AG08395 (cell line): ENCODE data around the gene OR51A2.
"Not testable (repeated sequence)": the region's sequence is repeated elsewhere in the genome, so short reads cannot be mapped to it uniquely, and the experiment has no call there.

ENCODE experiments used
- DNase-seq: peaks from one replicate; pipeline ENCODE4 v3.0.0; 2012; ENCODE audit warnings: mixed read lengths, low spot score

The OR51A2 gene

DNA sequence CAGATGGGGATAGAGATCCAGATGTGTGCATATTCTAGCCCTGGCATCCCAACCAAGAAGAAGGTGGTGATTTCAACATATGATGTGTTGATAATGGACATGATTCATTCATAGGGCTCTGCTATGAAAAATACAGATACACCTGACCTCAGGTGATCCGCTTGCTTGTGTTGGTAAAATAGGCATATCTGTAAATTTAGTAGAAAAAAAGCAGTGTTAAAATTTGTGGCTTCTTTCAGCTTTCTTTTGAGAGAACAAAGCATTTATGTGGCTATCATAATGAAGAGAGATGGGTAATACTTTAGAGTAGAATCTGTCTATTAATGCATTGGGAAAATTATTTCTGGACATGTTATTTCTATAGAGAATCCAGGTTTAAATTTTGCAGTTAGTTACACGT lies at the start of gene OR51A2:
Gene OR51A2, minus strand, starts transcription at position 101 of the 400 bp plus-strand sequence. Its CDS starts 0 bp downstream, at position 101.
- DNase-seq, result not testable (repeated sequence)

DNA sequence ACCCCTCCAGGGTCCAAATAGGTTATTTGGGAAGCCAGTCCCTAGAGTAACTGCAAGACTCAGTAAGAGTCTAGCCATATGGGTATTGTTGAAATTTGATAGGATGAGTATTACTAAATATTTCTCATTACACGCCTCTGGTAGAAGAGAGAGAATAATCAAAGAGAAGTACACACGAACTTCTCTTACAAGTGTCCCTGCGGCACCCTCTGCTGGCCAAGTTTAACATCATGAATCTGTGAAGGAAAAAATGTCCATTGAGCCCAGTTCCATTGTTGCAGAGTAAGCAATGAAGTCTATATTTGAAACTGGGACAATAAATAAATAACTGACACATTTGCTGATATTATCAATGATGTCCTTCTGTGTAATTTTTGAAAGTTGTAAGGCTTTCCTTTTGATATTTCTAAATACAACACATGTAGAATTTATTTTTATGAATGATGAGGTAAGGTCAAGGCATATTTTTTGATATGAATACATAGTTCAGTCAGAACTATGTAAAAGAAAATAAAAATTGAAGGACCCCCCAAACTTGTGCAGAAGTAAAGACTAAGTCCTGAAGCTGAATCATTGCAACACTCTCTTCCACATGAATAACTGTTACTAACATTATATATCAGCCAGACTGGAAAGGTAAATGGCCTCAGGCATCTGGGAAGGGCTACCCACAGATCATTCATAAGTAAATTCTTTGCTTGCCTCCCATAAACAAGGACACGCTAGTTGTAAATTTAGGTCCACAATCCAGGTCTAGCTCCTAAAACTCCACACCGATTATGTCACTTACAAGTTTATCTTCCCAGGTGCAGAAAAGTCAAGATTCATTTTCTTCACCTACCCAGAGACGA lies 49.1 kb upstream of the OR51A2 start:
- DNase-seq, result peak; percentile 43

GRCh38 chr11:4994551-4994950 lies 39.0 kb upstream of the OR51A2 start, which contains the start of gene OR51L1:
Gene OR51L1, plus strand, starts transcription at chr11:4994851. Its CDS starts 4,132 bp downstream, at chr11:4998983.
- no peak for DNase-seq

DNA sequence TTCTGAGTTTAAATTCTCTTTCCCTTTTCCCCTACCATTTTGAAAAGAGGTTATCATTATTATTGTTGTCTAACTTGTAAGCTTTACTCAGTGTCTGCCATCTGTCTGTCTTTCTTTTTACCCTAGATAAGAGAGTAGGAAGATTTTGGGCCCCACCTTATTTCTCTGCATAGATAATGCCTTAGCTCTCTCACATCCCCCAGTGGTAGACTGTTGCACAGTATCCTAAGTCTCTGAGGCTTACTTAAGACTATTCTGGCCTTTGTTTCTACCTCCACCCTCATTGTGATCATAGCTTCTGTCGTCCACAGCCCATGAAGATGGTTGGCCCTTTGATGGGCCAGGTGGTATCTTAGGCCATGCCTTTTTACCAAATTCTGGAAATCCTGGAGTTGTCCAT lies 35.5 kb upstream of the OR51A2 start:
- no peak for DNase-seq

GRCh38 chr11:4983841-4984240 lies 28.3 kb upstream of the OR51A2 start:
- DNase-seq, result no peak

- no peak for DNase-seq
Measured at GRCh38 chr11:4982678-4983077, 27.2 kb upstream of the OR51A2 start.

DNA sequence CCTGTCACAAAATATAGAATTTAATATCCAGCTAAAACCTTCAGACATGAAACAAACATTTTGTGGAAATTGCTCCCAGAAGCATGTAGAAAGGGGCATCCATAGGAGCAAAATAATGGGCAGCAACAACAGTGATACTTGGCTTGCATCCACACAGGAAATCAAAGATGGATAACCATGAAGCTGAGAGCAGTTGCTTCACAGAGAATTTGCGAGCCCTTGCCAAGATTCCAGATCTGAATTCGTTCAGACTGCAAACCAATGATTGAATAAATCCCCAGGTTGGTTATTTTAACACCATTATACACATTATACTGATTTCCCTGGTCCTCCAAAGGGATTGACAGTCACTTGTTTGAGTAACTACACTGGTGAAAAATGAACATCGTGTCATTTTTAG lies 23.5 kb upstream of the OR51A2 start:
- DNase-seq, result no peak

DNA sequence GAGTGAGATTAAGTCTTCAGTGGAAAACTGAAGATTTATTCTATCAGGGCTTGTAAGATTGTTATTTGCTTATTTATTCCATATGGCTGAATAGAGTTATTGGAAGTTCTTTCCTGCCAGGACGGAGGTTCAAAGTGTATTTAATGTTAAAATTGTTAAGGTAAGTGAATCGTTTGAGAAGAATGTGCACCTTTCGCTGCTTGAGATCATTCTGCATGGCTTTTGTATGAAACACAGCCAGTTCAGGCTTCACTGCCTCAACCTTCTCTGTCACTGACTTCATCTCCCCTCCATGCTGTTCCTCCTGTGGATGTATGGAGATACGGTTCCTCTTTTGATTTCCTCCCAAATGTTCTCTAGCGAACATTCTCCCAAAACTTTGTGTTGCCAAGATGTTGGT lies 19.9 kb upstream of the OR51A2 start:
- no peak for DNase-seq

DNA sequence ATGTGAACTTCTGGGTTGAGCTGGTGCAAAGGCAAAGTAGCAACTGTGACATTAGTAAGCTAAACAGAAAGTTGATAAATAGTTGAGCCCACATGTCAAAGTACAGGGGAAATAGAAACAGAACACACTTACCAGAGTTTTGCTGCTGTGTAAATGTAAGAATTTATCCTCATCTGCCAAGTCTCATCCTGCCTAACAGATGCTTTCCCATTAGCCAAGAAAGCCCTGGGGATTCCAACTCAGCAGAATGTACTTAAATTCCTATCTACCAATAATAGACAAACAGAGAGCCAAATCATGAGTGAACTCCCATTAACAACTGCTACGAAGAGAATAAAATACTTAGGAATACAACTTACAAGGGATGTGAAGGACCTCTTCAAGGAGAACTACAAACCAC lies 7.3 kb upstream of the OR51A2 start:
- DNase-seq, result no peak

DNA sequence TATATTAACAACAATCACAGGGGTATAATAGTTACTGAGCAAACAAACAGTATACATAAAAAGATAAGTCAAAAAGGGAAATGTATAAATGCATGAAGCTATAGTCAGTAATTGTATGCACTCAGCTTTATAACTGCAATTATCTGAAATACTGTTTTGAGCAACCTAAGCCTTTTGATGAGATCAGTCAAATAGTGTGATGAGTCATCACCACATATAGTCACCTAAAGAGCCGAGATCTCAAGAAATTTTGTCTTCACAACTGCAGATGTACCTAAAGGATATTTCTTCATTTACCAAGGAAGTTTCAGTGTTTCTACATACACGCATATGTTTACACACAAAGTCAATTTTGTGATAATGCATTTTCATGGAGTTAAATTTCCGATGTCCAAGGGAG lies 5.4 kb upstream of the OR51A2 start:
- no peak for DNase-seq

GRCh38 chr11:4957396-4957795 lies 1.9 kb upstream of the OR51A2 start:
- no peak for DNase-seq

- DNase-seq, result no peak
Measured at GRCh38 chr11:4947505-4947904, 8.0 kb downstream of the OR51A2 start, which contains the start of gene OR51A4. Gene OR51A4, minus strand, starts transcription at chr11:4947605. Its CDS starts 505 bp downstream, at chr11:4947100.

DNA sequence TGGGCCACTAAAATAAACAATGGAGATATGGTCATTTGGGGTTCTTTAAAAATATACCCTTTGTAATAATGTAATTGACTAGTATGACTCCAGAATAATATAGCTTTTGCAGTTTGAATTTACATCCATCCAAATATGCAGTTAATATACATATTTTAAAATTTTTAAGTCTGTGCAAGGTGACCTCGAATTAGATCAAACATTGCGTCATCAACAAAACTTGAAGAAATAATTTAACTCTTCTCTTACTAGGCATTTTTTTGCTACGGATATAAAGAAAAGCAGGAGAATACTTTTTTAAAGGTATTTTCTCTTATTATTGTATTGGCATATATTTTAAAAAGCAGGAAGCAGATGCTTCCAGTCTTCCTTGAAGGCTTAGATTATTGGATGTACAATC lies 18.8 kb downstream of the OR51A2 start:
- no peak for DNase-seq

DNA sequence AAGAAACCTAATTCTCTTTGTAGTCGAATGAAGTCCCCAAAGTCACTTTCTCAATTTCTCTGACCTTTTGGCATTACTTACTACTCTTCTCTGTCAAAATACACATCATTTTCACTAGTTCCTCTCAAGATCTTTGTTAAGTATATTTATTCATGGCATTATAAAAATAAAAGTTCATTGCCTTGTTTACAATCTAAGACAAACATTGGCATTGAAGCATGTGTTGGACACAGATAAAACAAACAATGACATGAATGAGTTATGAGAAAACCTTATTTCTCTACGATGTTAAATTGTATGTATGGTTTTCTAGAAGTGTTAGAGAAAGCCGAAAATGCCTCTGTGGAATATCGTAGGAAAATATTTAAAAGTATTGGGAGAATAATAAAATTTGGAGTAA lies 22.8 kb downstream of the OR51A2 start:
- DNase-seq, result no peak

DNA sequence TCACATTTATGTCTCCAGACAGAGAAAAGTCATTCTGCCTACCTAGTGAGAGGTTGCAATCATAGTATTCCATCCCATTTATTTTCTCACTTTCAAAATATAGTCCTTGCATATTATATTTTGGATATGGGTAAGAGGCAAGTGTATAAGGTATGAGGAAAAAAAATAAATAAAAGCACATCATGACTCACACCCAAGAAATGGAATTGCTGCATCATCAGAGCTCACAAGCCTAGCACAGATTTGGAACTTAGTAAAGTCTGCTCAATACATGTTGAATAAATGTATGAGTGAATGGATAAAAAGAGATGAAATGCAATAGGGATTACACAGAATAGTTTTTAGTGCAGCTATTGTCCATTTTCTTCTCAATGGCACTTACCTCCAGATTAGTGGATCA lies 28.9 kb downstream of the OR51A2 start:
- no peak for DNase-seq

DNA sequence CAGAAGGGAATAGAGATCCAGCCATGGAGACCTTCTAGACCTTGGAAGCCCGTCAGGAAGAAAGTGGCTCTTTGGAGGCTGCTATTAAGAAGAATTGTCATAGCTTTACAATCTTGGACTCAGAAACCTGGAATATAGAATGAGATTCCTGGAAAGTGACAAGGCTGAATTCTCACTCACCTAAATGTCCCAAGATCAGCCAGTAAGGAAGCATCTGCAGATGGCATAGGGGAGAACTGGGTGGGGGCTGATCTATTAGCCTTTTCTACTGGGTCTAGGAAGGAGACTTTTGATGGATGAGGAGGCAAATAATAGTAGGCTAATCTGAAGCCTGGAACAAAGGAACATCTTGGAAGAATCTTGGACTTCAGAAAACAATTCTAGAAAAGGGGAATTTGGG lies 31.3 kb downstream of the OR51A2 start, which contains the start of gene OR51G1:
Gene OR51G1, minus strand, starts transcription at position 101 of the 400 bp plus-strand sequence. Its CDS starts 0 bp downstream, at position 101.
- no peak for DNase-seq

- no peak for DNase-seq
Measured at GRCh38 chr11:4922304-4922703, 33.2 kb downstream of the OR51A2 start.

- no peak for DNase-seq
Measured at GRCh38 chr11:4921796-4922195, 33.7 kb downstream of the OR51A2 start.

DNA sequence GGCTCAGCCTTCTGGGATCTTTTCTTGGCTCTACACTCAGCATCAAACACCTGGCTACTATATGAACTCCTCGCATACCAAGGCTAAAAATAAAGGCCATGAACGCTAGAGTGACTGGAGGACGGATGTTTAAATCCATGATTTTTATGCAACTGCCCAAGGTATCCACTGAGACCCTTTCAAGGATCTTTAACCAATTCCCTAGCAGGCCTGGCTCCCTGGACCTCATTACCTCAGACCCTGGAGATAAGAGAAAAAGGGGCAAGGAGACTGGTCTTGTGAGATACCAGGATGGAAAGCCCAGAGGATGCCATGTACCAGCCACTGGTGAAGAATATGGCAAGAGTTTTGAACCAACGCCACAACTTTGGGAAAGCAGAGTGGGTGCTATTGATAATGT lies 36.3 kb downstream of the OR51A2 start, which contains the start of gene OR51G2:
Gene OR51G2, minus strand, starts transcription at position 101 of the 400 bp plus-strand sequence. CDS start 3,687 bp downstream, outside the sequence.
- DNase-seq, result no peak

- DNase-seq, result no peak
Measured at GRCh38 chr11:4916581-4916980, 38.9 kb downstream of the OR51A2 start.
